ENCODE measurements around the gene BTF3L4.

DNA sequence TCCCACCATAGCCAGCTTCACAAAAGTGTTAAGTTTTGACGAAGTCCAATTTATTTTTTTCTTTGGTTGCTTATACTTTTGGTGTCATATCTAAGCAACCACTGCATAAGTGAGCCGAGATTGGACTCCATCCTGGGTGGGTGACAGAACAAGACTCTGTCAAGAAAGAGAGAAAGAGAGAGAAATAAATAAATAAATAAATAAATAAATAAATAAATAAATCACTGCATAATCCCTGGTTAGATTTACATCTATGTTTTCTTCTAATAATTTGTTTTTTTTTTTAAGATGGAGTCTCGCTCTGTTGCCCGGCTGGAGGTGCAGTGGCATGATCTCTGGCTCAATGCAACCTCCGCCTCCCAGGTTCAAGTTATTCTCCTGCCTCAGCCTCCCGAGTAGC, 67.5 kb downstream of the BTF3L4 start:
- TF ChIP-seq, protein P1, sequence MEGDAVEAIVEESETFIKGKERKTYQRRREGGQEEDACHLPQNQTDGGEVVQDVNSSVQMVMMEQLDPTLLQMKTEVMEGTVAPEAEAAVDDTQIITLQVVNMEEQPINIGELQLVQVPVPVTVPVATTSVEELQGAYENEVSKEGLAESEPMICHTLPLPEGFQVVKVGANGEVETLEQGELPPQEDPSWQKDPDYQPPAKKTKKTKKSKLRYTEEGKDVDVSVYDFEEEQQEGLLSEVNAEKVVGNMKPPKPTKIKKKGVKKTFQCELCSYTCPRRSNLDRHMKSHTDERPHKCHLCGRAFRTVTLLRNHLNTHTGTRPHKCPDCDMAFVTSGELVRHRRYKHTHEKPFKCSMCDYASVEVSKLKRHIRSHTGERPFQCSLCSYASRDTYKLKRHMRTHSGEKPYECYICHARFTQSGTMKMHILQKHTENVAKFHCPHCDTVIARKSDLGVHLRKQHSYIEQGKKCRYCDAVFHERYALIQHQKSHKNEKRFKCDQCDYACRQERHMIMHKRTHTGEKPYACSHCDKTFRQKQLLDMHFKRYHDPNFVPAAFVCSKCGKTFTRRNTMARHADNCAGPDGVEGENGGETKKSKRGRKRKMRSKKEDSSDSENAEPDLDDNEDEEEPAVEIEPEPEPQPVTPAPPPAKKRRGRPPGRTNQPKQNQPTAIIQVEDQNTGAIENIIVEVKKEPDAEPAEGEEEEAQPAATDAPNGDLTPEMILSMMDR (IDR thresholded peaks at IDR 0.05; ENCODE audit: insufficient read depth, low read length, poor library complexity, severe bottlenecking): no peak
- TF ChIP-seq EZH2phosphoT487 (conservative IDR thresholded peaks at IDR 0.05; ENCODE audit: low read length): no peak
